H1 (cell line): ENCODE results near the gene RAVER2. TPM values are rescaled to one million over a fixed set of nuclear protein-coding genes. Genes with fewer than 3 reads are reported as not detected.

Experiments used
- CTCF ChIA-PET: fragments of 300-600 bp; sonication (Branson Sonifier 250); formaldehyde crosslinking; loops from one replicate; lab custom pipeline; 2021; ENCODE audit not compliant: partially characterized antibody; lab: Charles Lee
- POLR2A ChIA-PET: fragments of 300-600 bp; sonication (Branson Sonifier 250); formaldehyde crosslinking; loops from one replicate; lab custom pipeline; 2021; ENCODE audit warnings: inconsistent platforms; ENCODE audit not compliant: partially characterized antibody; lab: Charles Lee
- DNase-seq, 2 experiments: peaks; one replicate each; pipeline versions ENCODE4 v3.0.0 to v3.0.0-alpha.2; 2010 to 2022; ENCODE audit warnings: low spot score in 2 of 2, low read depth in 1 of 2, mixed read lengths in 1 of 2
- FAIRE-seq: peaks from 2 replicates; lab custom pipeline; 2011; peaks lifted over from hg19 to GRCh38; lab: Jason Lieb, UNC
- H2AFZ ChIP-seq: 2 replicates; pipeline ENCODE4 v1.8.1; 2012; ENCODE audit warnings: low read length, inconsistent platforms
- H2AK5ac ChIP-seq: 2 replicates; pipeline ENCODE4 v1.6.1; 2013; ENCODE audit warnings: low read depth, low read length
- H2BK120ac ChIP-seq: replicated peaks from 2 replicates; pipeline ENCODE3; 2013; ENCODE audit warnings: low read depth, low read length, inconsistent platforms
- H2BK12ac ChIP-seq: 2 replicates; pipeline ENCODE4 v1.6.1; 2013; ENCODE audit warnings: low read depth, low read length
- H2BK15ac ChIP-seq: 2 replicates; pipeline ENCODE4 v1.6.1; 2013; ENCODE audit warnings: low read length
- H2BK20ac ChIP-seq: 2 replicates; pipeline ENCODE4 v1.6.1; 2013; ENCODE audit warnings: low read length
- H2BK5ac ChIP-seq: 2 replicates; pipeline ENCODE4 v1.6.1; 2013; ENCODE audit warnings: low read depth, low read length
- H3K14ac ChIP-seq: 2 replicates; pipeline ENCODE4 v1.6.1; 2013; ENCODE audit warnings: inconsistent platforms; ENCODE audit not compliant: insufficient read length
- H3K18ac ChIP-seq: 2 replicates; pipeline ENCODE4 v1.6.1; 2013; ENCODE audit warnings: low read length; ENCODE audit errors: extremely low read depth
- H3K23ac ChIP-seq: 2 replicates; pipeline ENCODE4 v1.6.1; 2013; ENCODE audit warnings: inconsistent platforms; ENCODE audit not compliant: insufficient read length
- H3K23me2 ChIP-seq: 2 replicates; pipeline ENCODE4 v1.6.1; 2013; ENCODE audit warnings: low read depth, low read length
- H3K27ac ChIP-seq: 2 replicates; pipeline ENCODE4 v1.6.1; 2011; ENCODE audit warnings: low read depth, low read length, inconsistent platforms
- H3K27me3 ChIP-seq, 4 experiments: replicated peaks in 1 of 4; 1 replicate in 1 of 4; 2 replicates in 3 of 4; pipeline versions ENCODE4 v1.6.1 to v1.8.1; 2011 to 2013; ENCODE audit warnings: low read length in 3 of 4, mild to moderate bottlenecking in 3 of 4, inconsistent platforms in 2 of 4, mixed read lengths in 2 of 4, moderate library complexity in 1 of 4; ENCODE audit not compliant: control insufficient read depth in 3 of 4, insufficient read depth in 3 of 4; ENCODE audit errors: extremely low read depth in 1 of 4
- H3K36me3 ChIP-seq, 4 experiments: 2 replicates each; pipeline versions ENCODE4 v1.6.1 to v1.8.1; 2011 to 2013; ENCODE audit warnings: mild to moderate bottlenecking in 4 of 4, low read length in 3 of 4, moderate library complexity in 2 of 4, control low read depth in 1 of 4, inconsistent platforms in 1 of 4; ENCODE audit not compliant: insufficient read depth in 4 of 4, control insufficient read depth in 2 of 4
- H3K4ac ChIP-seq: replicated peaks from 2 replicates; pipeline ENCODE3; 2013; ENCODE audit warnings: low read length, low read depth, mixed read lengths, inconsistent platforms; ENCODE audit not compliant: insufficient read length
- H3K4me1 ChIP-seq, 4 experiments: replicated peaks in 1 of 4; 1 replicate in 1 of 4; 2 replicates in 3 of 4; pipeline versions ENCODE4 v1.6.1 to v1.8.1; 2011 to 2013; ENCODE audit warnings: low read length in 3 of 4, inconsistent platforms in 2 of 4, mixed read lengths in 1 of 4; ENCODE audit not compliant: insufficient read depth in 4 of 4, control insufficient read depth in 3 of 4
- H3K4me2 ChIP-seq, 2 experiments: 2 replicates each; pipeline versions ENCODE4 v1.6.1 to v1.8.1; 2011 to 2013; ENCODE audit warnings: low read depth in 2 of 2, low read length in 2 of 2, control low read depth in 1 of 2, inconsistent platforms in 1 of 2, mild to moderate bottlenecking in 1 of 2; ENCODE audit not compliant: insufficient read depth in 1 of 2
- H3K4me3 ChIP-seq, 4 experiments: fragments of 200-600, 300-600 bp in 1 of 4; sonication (generic), shearing (Covaris generic), sonication (Bioruptor Twin) in 1 of 4; 2 replicates each; pipeline versions ENCODE4 v1.5.1 to v1.8.1; 2011 to 2016; ENCODE audit warnings: low read length in 4 of 4, low read depth in 3 of 4, control low read depth in 2 of 4, inconsistent platforms in 2 of 4, mild to moderate bottlenecking in 2 of 4, mixed read lengths in 1 of 4, moderate library complexity in 1 of 4; ENCODE audit not compliant: insufficient read depth in 2 of 4; ENCODE audit errors: extremely low read depth in 1 of 4
- H3K56ac ChIP-seq: replicated peaks from 2 replicates; pipeline ENCODE3; 2013; ENCODE audit warnings: low read depth, mild to moderate bottlenecking, mixed read lengths, low read length, inconsistent platforms; ENCODE audit not compliant: insufficient read length
- H3K79me1 ChIP-seq: 2 replicates; pipeline ENCODE4 v1.6.1; 2013; ENCODE audit warnings: low read depth, low read length, control low read depth
- H3K79me2 ChIP-seq, 2 experiments: 2 replicates each; pipeline versions ENCODE4 v1.6.1 to v1.8.1; 2012 to 2013; ENCODE audit warnings: low read length in 2 of 2, mild to moderate bottlenecking in 2 of 2, inconsistent platforms in 1 of 2; ENCODE audit not compliant: insufficient read depth in 2 of 2, control insufficient read depth in 1 of 2
- H3K9ac ChIP-seq, 4 experiments: replicated peaks in 1 of 4; 1 replicate in 1 of 4; 2 replicates in 3 of 4; pipeline versions ENCODE4 v1.6.1 to v1.8.1; 2011 to 2013; ENCODE audit warnings: low read depth in 3 of 4, low read length in 3 of 4, control low read depth in 2 of 4, mild to moderate bottlenecking in 2 of 4, moderate library complexity in 2 of 4, inconsistent platforms in 1 of 4; ENCODE audit errors: extremely low read depth in 1 of 4
- H3K9me3 ChIP-seq, 2 experiments: 2 replicates each; pipeline versions ENCODE4 v1.6.1 to v1.8.1; 2012 to 2013; ENCODE audit warnings: mild to moderate bottlenecking in 2 of 2, moderate library complexity in 2 of 2, control low read depth in 1 of 2, inconsistent platforms in 1 of 2, low read depth in 1 of 2, low read length in 1 of 2, mixed read lengths in 1 of 2; ENCODE audit not compliant: insufficient read depth in 2 of 2
- H4K20me1 ChIP-seq, 2 experiments: replicated peaks in 1 of 2; 2 replicates each; pipeline versions ENCODE3 to v1.8.1; 2011 to 2013; ENCODE audit warnings: inconsistent platforms in 2 of 2, low read length in 2 of 2, mild to moderate bottlenecking in 1 of 2; ENCODE audit not compliant: insufficient read depth in 2 of 2, control insufficient read depth in 1 of 2
- H4K5ac ChIP-seq: 2 replicates; pipeline ENCODE4 v1.6.1; 2013; ENCODE audit warnings: low read length, low read depth, mixed read lengths, inconsistent platforms; ENCODE audit not compliant: insufficient read length
- H4K8ac ChIP-seq: 2 replicates; pipeline ENCODE4 v1.8.0; 2013; ENCODE audit warnings: mild to moderate bottlenecking, moderate library complexity, low read length, inconsistent platforms; ENCODE audit not compliant: insufficient read depth; ENCODE audit errors: extremely low read depth
- H4K91ac ChIP-seq: replicated peaks from 2 replicates; pipeline ENCODE3; 2013; ENCODE audit warnings: low read length, mixed read lengths, inconsistent platforms; ENCODE audit not compliant: insufficient read length
- BCL11A ChIP-seq, 2 experiments: IDR thresholded peaks; one replicate each; pipeline ENCODE4 v1.6.1; 2011; ENCODE audit warnings: low read depth in 2 of 2, low read length in 2 of 2, mild to moderate bottlenecking in 2 of 2
- CTBP2 ChIP-seq: IDR thresholded peaks from 2 replicates; pipeline ENCODE4 v1.7.0; 2011; ENCODE audit warnings: borderline replicate concordance, mild to moderate bottlenecking, moderate library complexity, mixed read lengths, low read length; ENCODE audit not compliant: insufficient read depth, insufficient read length
- FOSL1 ChIP-seq: IDR thresholded peaks from 2 replicates; pipeline ENCODE4 v1.6.1; 2011; ENCODE audit warnings: mild to moderate bottlenecking, low read depth, low read length, moderate library complexity; ENCODE audit not compliant: insufficient read depth
- HDAC2 ChIP-seq, 2 experiments: fragments of 300-600 bp in 1 of 2; sonication (generic) in 1 of 2; IDR thresholded peaks; 2 replicates each; pipeline ENCODE4 v1.6.1; 2011 to 2012; ENCODE audit warnings: low read depth in 2 of 2, low read length in 2 of 2, mild to moderate bottlenecking in 2 of 2, moderate library complexity in 2 of 2, borderline replicate concordance in 1 of 2, inconsistent platforms in 1 of 2
- POLR2A ChIP-seq, 2 experiments: IDR thresholded peaks; 1 replicate in 1 of 2; 2 replicates in 1 of 2; pipeline ENCODE4 v1.6.1; 2011; ENCODE audit warnings: low read depth in 2 of 2, low read length in 2 of 2, mild to moderate bottlenecking in 2 of 2; ENCODE audit errors: control extremely low read depth in 1 of 2
- POLR2AphosphoS5 ChIP-seq: IDR thresholded peaks from 2 replicates; pipeline ENCODE4 v1.6.1; 2011; ENCODE audit warnings: low read depth, low read length
- SRF ChIP-seq: IDR thresholded peaks from 2 replicates; pipeline ENCODE4 v1.6.1; 2011; ENCODE audit warnings: mild to moderate bottlenecking, low read depth, low read length, moderate library complexity
- TAF7 ChIP-seq: optimal IDR thresholded peaks from 2 replicates; pipeline ENCODE3; 2011; ENCODE audit warnings: low read depth, mild to moderate bottlenecking, inconsistent platforms, low read length, moderate library complexity, borderline replicate concordance
- TCF12 ChIP-seq: IDR thresholded peaks from 2 replicates; pipeline ENCODE4 v1.6.1; 2011; ENCODE audit warnings: low read depth, mild to moderate bottlenecking, low read length
- TEAD4 ChIP-seq: IDR thresholded peaks from 2 replicates; pipeline ENCODE4 v1.6.1; 2012; ENCODE audit warnings: low read depth, low read length, inconsistent platforms, mixed read lengths
- WGBS, 2 experiments: shearing (Covaris generic) in 1 of 2; methylation state at CpG; one replicate each; pipeline versions ENCODE4 v1.1.6 to v1.1.7; 2013 to 2015; ENCODE audit warnings: low lambda C conversion rate in 2 of 2, mixed read lengths in 2 of 2, inconsistent platforms in 1 of 2, low coverage in 1 of 2, missing lambda C conversion rate in 1 of 2; ENCODE audit not compliant: insufficient replicate concordance in 2 of 2, insufficient coverage in 1 of 2, insufficient read length in 1 of 2; ENCODE audit errors: extremely low coverage in 1 of 2, missing lambda C conversion rate in 1 of 2; 5-methylcytosine and 5-hydroxymethylcytosine counted together
- polyA plus RNA-seq, 7 experiments: library from polyadenylated mRNA; depleted of rRNA in 3 of 7; stranded (reverse) in 5 of 7; unstranded in 2 of 7; fragments of >200 nt in 5 of 7; fragments of 200-250 nt in 2 of 7; gene quantifications; 1 replicate in 5 of 7; 2 replicates in 1 of 7; 4 replicates in 1 of 7; pipeline versions ENCODE4 v1.2.1 to v1.2.3, GENCODE V29; 2011 to 2013; ENCODE audit warnings: missing spikeins in 2 of 7, mixed read lengths in 2 of 7
- total RNA-seq: library from RNA; stranded (reverse); fragmentation: NEBNext Ultra II Directional; extraction: Animal tissue kit (Norgen Biotek cat#: 25700); gene quantifications from 2 replicates; pipeline ENCODE4 v1.2.1, GENCODE V29; 2021
- TF ChIP-seq, protein P1 (sequence below): IDR thresholded peaks from 2 replicates; pipeline ENCODE4 v1.6.1; 2012; ENCODE audit warnings: inconsistent platforms

The RAVER2 gene
- total and polyA plus RNA-seq, 2 of the 8 experiments (the other 6 are each of a cell fraction or from before 2014, with no cell fraction given): 10.5 to 19.5 TPM

DNA sequence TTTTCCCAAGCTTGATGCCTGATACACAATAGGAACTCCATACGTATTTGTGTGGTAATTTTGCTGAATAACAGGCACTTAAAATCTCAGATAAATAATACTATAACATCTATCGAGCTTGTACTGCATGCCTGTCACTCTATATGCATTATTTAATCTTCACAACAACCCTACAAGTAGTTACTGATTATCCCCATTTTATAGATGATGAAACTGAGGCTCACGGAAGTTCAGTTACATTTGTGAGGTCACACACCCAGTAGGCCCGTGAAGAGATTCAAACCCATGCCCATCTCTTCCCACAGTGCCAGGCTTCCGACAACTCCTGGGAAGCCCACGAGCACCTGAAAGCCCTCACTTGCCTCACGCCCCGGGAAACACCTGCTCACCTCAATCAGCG lies 98.8 kb downstream of the RAVER2 start:
- Histone ChIP-seq H3K9ac (no peak overlapping the region), H3K4me1 (no peaks in the 10 kb centered on the region; a peak in 1 of 7 replicates), H3K23me2 (no peaks in the 10 kb centered on the region), H2BK5ac (no peak overlapping the region), H3K4me2 (no peak overlapping the region), H3K23ac (no peak overlapping the region), H2BK120ac (no peak overlapping the region), H3K36me3 (no peaks in the 10 kb centered on the region; a peak in 1 of 8 replicates), H2BK20ac (no peak overlapping the region), H4K91ac (no peak overlapping the region), H2AK5ac (no peak overlapping the region), H3K79me2 (no peaks in the 10 kb centered on the region), H3K27me3 (no peaks in the 10 kb centered on the region), H3K18ac (no peak overlapping the region), H3K4ac (no peak overlapping the region), H3K14ac (no peak overlapping the region), H3K9me3 (no peaks in the 10 kb centered on the region), H3K27ac (no peak overlapping the region), H2AFZ (no peak overlapping the region), H3K56ac (no peak overlapping the region), H3K79me1 (no peaks in the 10 kb centered on the region), H2BK15ac (no peak overlapping the region), H4K8ac (no peak overlapping the region), H2BK12ac (no peak overlapping the region), H4K20me1 (peaks cover 0 to 2% of the 10 kb centered on the region in 2 experiments), H4K5ac (no peak overlapping the region), H3K4me3 (no peak overlapping the region)
- DNase-seq (no peak), FAIRE-seq (no peak)
- ChIA-PET POLR2A (no interaction called here), CTCF (interaction anchor here (1.1 to 1.8 kb wide), 2 partner anchors 8 to 16 kb away, joined by 3 to 6 read pairs; no protein-coding TSS in a partner anchor)
- TF ChIP-seq TEAD4 (no peak), TAF7 (no peak), TCF12 (no peak), BCL11A (IDR thresholded peaks at IDR 0.05; ENCODE audit: low read depth in 2 of 2, low read length in 2 of 2) (no peak), POLR2AphosphoS5 (no peak), HDAC2 (IDR thresholded peaks at IDR 0.05; ENCODE audit: borderline replicate concordance in 1 of 2, low read depth in 2 of 2, low read length in 2 of 2) (no peak), CTBP2 (no peak), POLR2A (IDR thresholded peaks at IDR 0.05; ENCODE audit: control extremely low read depth in 1 of 2, low read depth in 2 of 2, low read length in 2 of 2) (no peak), FOSL1 (no peak), SRF (no peak)
- TF ChIP-seq, protein P1, sequence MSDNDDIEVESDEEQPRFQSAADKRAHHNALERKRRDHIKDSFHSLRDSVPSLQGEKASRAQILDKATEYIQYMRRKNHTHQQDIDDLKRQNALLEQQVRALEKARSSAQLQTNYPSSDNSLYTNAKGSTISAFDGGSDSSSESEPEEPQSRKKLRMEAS: no peak
- WGBS, 2 experiments: 78% methylated on average over 9 of the region's 9 CpGs; no CpG with 5 or more reads in 1 of the 2 experiments
